Stimulated activated CD4-positive, alpha-beta T cell treated with anti-CD3 and anti-CD28 coated beads, Interleukin-4, amount 100 ng/mL, for 4 hours (primary cell): ENCODE results near the gene CCNJ.

Experiments
- DNase-seq, 2 experiments: peaks; one replicate each; pipeline ENCODE4 v3.0.0-alpha.2; 2020

Gene CCNJ

GRCh38 chr10:96061232-96061631 is 17.8 kb downstream of the CCNJ start:
- no peak for DNase-seq

DNA sequence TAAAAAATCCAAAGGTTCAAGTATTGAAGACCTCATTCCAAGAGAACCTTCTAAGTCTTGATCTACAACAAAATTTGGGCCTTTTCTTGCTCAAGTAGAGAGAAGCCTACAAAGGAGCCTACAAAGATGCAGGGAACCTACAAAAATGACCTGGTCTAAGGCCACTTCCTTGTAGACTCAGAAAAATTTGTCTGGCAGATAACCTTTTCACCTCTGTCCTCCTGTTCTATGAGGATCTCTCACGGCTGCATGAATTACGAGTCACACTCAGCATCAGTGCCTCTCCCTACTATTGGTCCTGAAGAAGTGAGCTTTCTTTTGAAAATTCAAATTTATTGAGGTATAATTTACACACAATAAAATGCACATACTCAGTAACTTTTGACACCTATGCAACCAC is 29.3 kb downstream of the CCNJ start:
- DNase-seq = no peak

DNA sequence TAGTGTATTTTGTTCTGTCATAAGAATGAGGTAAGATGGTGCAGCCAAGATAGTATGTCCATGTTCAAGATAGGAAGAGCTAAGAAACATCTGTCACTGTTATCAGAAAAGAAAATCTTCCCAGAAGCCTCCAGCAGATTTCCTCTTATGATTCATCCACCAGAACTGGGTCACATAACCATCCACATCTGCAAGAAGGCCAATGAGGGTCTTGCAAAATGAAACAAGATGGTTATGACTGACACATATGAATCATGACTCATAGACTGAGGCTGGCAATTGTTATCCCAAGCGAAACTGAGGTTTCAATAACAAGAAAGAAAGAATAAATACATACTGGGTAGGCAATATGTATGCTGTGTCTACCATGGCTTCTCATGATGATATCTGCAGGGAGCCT is 30.3 kb downstream of the CCNJ start:
- DNase-seq = no peak

- DNase-seq = no peak
These were observed 31.4 kb downstream of the CCNJ start for GRCh38 chr10:96074776-96075175.

GRCh38 chr10:96075977-96076376 is 32.6 kb downstream of the CCNJ start:
- DNase-seq = no peak

- DNase-seq = no peak
These were observed 33.8 kb downstream of the CCNJ start for GRCh38 chr10:96077156-96077555.

GRCh38 chr10:96082153-96082552 is 38.8 kb downstream of the CCNJ start:
- DNase-seq = no peak

- no peak for DNase-seq
These were observed 39.4 kb downstream of the CCNJ start for GRCh38 chr10:96082748-96083147.

- no peak for DNase-seq
These were observed 45.7 kb downstream of the CCNJ start for GRCh38 chr10:96089116-96089515.

- DNase-seq = peak; percentile 89 to 93
These were observed 46.5 kb downstream of the CCNJ start for GRCh38 chr10:96089670-96090462.

GRCh38 chr10:96090463-96090800 is 47.0 kb downstream of the CCNJ start:
- DNase-seq = peak in 1 of 2 experiments; percentile 5

- no peak for DNase-seq
These were observed 49.8 kb downstream of the CCNJ start for GRCh38 chr10:96092999-96093767.

DNA sequence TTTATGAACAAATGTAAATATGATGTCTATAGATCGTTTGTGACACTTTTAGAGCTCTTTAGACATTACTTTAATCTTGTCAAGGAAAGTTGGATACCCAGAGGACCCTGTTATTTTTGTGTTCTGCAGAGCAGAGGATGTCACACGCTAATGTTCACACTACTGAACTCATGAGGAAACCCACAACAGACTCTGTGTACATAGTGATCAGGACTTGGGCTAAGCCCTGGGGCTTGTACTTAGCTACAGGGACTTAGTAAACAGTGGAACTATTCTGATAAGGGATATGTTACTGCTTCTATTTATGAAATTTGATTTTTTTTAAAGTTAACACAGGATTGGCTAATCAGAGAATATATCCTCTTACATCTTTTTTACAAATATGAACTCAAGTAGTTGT is 50.6 kb downstream of the CCNJ start:
- no peak for DNase-seq

- no peak for DNase-seq
These were observed 53.6 kb downstream of the CCNJ start for GRCh38 chr10:96096958-96097357.

GRCh38 chr10:96097865-96098264 is 54.5 kb downstream of the CCNJ start:
- no peak for DNase-seq

DNA sequence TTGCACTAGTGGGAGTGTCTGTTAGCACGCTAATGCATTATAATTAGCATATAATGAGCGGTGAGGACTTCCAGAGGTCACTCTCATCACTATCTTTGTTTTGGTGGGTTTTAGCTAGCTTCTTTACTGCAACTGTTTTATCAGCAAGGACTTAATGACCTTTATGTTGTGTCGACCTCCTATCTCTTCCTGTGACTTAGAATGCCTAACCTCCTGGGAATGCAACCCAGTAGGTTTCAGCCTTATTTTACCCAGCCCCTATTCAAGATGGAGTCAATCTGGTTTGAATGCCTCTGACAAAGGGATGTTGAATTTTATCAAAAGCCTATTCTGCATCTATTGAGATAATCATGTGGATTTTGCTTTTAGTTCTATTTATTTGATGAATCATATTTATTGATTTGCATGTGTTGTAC is 64.2 kb downstream of the CCNJ start:
- no peak for DNase-seq
